ENCODE results near the gene AMIGO3. TPM values are rescaled to one million over a fixed set of nuclear protein-coding genes. Genes with fewer than 3 reads are reported as not detected.

AMIGO3 gene
- polyA plus RNA-seq, 1 of the 3 experiments (the other 2 are of a cell fraction), result 1.1 TPM

DNA sequence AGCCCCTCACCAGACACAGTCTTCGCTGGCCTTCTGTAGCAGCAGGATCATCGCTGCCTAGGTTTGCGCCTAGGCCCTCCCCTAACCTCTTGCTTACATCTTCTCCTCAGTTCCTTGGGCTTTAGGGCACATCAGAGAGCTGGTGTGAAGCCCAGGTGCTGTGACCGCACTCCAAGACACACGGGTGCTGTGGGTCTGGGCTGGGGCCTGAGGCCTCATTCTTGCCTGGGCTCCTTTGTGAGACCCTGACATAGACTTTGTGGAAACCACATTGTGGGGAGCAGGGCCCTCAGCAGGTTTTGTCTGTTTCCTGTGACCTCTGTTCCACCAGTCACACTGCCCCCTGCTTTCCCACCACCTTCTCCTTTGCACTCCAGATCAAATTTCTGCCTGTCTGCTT, 8.0 kb downstream of the AMIGO3 start:
- H3K4me1 ChIP-seq (ENCODE audit: control insufficient read depth in 1 of 2, insufficient read depth in 2 of 2, low read depth in 1 of 2, low read length in 1 of 2), result no peaks in the 10 kb centered on the region
- H3K27me3 ChIP-seq (ENCODE audit: insufficient read depth), result no peaks in the 10 kb centered on the region
- POLR2A ChIA-PET, result interaction anchor here (1.2 kb wide), 1 partner anchor 12 kb away, joined by 4 read pairs; the partner anchor contains the start of gene GMPPB
- no peaks in the 10 kb centered on the region for H3K9me3 ChIP-seq
- WGBS (ENCODE audit: low lambda C conversion rate), result 97% methylated on average over 3 of the region's 5 CpGs
- H3K4me3 ChIP-seq (ENCODE audit: low read depth in 2 of 2, low read length in 1 of 2), result no peak overlapping the region
- H3F3A ChIP-seq (replicated peaks; ENCODE audit: insufficient read depth), result no peaks in the 10 kb centered on the region
- H3K36me3 ChIP-seq (replicated peaks in 1 of 2; ENCODE audit: control insufficient read depth in 1 of 2, insufficient read depth in 2 of 2, low read length in 1 of 2), result peaks cover 8 to 14% of the 10 kb centered on the region in 2 experiments
- H3K4me2 ChIP-seq, result no peak overlapping the region
- DNase-seq, result no peak
- H3K9me2 ChIP-seq, result no peaks in the 10 kb centered on the region
- no peak overlapping the region for H3K9ac ChIP-seq
- TF ChIP-seq, protein P1, sequence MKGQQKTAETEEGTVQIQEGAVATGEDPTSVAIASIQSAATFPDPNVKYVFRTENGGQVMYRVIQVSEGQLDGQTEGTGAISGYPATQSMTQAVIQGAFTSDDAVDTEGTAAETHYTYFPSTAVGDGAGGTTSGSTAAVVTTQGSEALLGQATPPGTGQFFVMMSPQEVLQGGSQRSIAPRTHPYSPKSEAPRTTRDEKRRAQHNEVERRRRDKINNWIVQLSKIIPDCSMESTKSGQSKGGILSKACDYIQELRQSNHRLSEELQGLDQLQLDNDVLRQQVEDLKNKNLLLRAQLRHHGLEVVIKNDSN (IDR thresholded peaks at IDR 0.05; ENCODE audit: borderline replicate concordance, low read depth), result no peak
- TF ChIP-seq MAX (IDR thresholded peaks at IDR 0.05; ENCODE audit: low read depth) (no peak), POLR2AphosphoS5 (IDR thresholded peaks at IDR 0.05; ENCODE audit: low read depth, low read length) (no peak), CHD2 (IDR thresholded peaks at IDR 0.05; ENCODE audit: low read length, partially characterized antibody) (no peak), YY1 (IDR thresholded peaks at IDR 0.05; ENCODE audit: low read depth) (no peak), USF2 (IDR thresholded peaks at IDR 0.05; ENCODE audit: borderline replicate concordance, low read depth, low read length) (no peak), GATA2 (CRISPR knock-in tag; IDR thresholded peaks at IDR 0.05) (no peak), RCOR1 (IDR thresholded peaks at IDR 0.05; ENCODE audit: low read length) (no peak), PBX3 (IDR thresholded peaks at IDR 0.05) (no peak), TEAD4 (IDR thresholded peaks at IDR 0.05; ENCODE audit: borderline replicate concordance, insufficient read depth) (no peak), MEF2A (IDR thresholded peaks at IDR 0.05; ENCODE audit: borderline replicate concordance, low read depth) (no peak), RFX5 (IDR thresholded peaks at IDR 0.05; ENCODE audit: low read length) (no peak), MXI1 (IDR thresholded peaks at IDR 0.05; ENCODE audit: low read depth, low read length) (no peak), NFIC (IDR thresholded peaks at IDR 0.05; ENCODE audit: borderline replicate concordance) (no peak), REST (IDR thresholded peaks at IDR 0.05; ENCODE audit: low read depth, low read length) (no peak)
- TF ChIP-seq, protein P2, sequence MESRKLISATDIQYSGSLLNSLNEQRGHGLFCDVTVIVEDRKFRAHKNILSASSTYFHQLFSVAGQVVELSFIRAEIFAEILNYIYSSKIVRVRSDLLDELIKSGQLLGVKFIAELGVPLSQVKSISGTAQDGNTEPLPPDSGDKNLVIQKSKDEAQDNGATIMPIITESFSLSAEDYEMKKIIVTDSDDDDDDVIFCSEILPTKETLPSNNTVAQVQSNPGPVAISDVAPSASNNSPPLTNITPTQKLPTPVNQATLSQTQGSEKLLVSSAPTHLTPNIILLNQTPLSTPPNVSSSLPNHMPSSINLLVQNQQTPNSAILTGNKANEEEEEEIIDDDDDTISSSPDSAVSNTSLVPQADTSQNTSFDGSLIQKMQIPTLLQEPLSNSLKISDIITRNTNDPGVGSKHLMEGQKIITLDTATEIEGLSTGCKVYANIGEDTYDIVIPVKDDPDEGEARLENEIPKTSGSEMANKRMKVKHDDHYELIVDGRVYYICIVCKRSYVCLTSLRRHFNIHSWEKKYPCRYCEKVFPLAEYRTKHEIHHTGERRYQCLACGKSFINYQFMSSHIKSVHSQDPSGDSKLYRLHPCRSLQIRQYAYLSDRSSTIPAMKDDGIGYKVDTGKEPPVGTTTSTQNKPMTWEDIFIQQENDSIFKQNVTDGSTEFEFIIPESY (IDR thresholded peaks at IDR 0.05; ENCODE audit: borderline replicate concordance, low read depth), result no peak
- TF ChIP-seq, protein P3, sequence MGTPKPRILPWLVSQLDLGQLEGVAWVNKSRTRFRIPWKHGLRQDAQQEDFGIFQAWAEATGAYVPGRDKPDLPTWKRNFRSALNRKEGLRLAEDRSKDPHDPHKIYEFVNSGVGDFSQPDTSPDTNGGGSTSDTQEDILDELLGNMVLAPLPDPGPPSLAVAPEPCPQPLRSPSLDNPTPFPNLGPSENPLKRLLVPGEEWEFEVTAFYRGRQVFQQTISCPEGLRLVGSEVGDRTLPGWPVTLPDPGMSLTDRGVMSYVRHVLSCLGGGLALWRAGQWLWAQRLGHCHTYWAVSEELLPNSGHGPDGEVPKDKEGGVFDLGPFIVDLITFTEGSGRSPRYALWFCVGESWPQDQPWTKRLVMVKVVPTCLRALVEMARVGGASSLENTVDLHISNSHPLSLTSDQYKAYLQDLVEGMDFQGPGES (IDR thresholded peaks at IDR 0.05; ENCODE audit: low read depth, low read length), result no peak
- H3K27ac ChIP-seq (ENCODE audit: low read depth in 2 of 2, low read length in 1 of 2), result no peak overlapping the region
- no peak overlapping the region for H2AFZ ChIP-seq (ENCODE audit: low read depth)
- H4K20me1 ChIP-seq (ENCODE audit: insufficient read depth), result no peaks in the 10 kb centered on the region
- no peaks in the 10 kb centered on the region for H3K79me2 ChIP-seq (ENCODE audit: insufficient read depth)
- CTCF ChIA-PET, result interaction anchor here (0.5 to 1.9 kb wide), 7 partner anchors 8 to 172 kb away, joined by 3 to 14 read pairs (median 3); no protein-coding TSS in a partner anchor
